ENCODE measurements around the gene CCDC120.

DNA sequence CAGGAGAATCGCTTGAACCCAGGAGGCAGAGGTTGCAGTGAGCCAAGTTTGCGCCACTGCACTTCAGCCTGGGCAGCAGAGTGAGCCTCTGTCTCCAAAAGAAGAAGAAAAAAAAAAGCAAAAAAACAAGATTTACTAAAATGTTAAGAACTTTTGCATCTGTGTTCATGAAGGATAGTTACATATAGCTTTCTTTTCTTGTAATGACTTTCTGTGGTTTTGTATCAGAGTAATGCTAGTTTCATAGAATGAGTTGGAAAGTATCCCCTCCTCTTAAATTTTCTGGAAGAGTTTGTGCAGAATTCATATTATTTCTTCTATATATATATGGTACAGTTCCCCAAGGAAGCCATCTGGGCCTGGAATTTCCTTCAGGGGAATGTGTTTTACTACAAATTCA lies 39.7 kb upstream of the CCDC120 start:
- TF ChIP-seq, protein P1, sequence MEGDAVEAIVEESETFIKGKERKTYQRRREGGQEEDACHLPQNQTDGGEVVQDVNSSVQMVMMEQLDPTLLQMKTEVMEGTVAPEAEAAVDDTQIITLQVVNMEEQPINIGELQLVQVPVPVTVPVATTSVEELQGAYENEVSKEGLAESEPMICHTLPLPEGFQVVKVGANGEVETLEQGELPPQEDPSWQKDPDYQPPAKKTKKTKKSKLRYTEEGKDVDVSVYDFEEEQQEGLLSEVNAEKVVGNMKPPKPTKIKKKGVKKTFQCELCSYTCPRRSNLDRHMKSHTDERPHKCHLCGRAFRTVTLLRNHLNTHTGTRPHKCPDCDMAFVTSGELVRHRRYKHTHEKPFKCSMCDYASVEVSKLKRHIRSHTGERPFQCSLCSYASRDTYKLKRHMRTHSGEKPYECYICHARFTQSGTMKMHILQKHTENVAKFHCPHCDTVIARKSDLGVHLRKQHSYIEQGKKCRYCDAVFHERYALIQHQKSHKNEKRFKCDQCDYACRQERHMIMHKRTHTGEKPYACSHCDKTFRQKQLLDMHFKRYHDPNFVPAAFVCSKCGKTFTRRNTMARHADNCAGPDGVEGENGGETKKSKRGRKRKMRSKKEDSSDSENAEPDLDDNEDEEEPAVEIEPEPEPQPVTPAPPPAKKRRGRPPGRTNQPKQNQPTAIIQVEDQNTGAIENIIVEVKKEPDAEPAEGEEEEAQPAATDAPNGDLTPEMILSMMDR (IDR thresholded peaks at IDR 0.05) = no peak
- no peak for TF ChIP-seq POLR2A (IDR thresholded peaks at IDR 0.05)
